Measurements from ENCODE around the gene PCNP.

GRCh38 chr3:101542957-101543356, 31.0 kb upstream of the PCNP start:
- TF ChIP-seq CTCF (conservative IDR thresholded peaks at IDR 0.05; ENCODE audit: low read length) (no peak), EZH2phosphoT487 (IDR thresholded peaks at IDR 0.05; ENCODE audit: borderline replicate concordance, low read depth, low read length) (no peak)
